GM12873 (cell line): ENCODE results near the gene ZNF91.

Experiments
- TF ChIP-seq, protein P1 (sequence below): IDR thresholded peaks from 2 replicates; pipeline ENCODE4 v1.5.1; 2012; ENCODE audit warnings: low read depth, mild to moderate bottlenecking, moderate library complexity, low read length, control low read depth; ENCODE audit not compliant: insufficient read depth; ENCODE audit errors: missing control alignments

Gene ZNF91

DNA sequence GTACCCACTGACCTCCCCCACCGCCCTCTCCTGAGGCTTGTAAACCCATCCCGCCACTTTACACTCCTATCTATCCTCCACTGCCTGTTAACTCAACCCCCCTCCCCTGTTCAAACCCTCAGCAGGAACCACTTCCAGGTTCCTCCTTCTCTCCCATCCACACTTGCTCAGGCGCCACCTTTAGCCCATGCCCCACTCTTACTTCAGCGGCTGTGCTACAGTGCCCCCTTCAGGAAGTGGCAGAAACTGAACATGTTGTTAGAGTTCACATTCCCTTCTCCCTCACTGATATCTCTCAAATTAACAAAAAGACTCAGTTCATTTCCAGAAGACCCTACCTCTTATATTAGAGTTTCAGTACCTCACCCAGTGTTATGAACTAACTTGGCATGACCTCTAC lies 49.4 kb downstream of the ZNF91 start:
- TF ChIP-seq, protein P1, sequence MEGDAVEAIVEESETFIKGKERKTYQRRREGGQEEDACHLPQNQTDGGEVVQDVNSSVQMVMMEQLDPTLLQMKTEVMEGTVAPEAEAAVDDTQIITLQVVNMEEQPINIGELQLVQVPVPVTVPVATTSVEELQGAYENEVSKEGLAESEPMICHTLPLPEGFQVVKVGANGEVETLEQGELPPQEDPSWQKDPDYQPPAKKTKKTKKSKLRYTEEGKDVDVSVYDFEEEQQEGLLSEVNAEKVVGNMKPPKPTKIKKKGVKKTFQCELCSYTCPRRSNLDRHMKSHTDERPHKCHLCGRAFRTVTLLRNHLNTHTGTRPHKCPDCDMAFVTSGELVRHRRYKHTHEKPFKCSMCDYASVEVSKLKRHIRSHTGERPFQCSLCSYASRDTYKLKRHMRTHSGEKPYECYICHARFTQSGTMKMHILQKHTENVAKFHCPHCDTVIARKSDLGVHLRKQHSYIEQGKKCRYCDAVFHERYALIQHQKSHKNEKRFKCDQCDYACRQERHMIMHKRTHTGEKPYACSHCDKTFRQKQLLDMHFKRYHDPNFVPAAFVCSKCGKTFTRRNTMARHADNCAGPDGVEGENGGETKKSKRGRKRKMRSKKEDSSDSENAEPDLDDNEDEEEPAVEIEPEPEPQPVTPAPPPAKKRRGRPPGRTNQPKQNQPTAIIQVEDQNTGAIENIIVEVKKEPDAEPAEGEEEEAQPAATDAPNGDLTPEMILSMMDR: peak; percentile 19

DNA sequence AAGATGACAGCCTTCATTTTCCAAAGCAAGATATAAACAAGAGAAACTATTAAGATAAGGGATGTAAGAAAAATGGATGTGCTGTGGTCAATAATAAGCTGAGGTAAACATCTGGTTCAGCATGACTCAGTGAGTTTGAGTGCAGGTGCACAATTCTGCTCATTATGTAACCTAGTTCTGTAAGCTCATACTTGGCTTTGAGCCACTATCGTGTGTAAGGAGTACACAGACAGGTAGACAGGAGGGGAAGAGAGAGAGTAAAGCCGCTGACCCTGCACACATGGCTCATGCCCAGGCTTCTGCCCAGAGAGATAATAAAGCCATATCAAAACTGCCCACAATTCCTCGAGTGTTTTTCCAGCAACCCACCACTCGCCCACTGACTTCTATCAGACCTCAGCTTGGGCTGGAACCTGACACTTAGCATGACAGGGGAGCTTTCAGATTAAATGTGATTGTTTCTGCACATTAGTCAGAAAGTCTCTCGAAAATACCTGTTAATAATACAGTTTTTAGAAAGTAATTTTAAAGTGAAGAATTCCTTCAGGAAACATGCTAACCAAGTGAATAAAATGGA lies 51.7 kb downstream of the ZNF91 start:
- TF ChIP-seq, protein P1: no peak

DNA sequence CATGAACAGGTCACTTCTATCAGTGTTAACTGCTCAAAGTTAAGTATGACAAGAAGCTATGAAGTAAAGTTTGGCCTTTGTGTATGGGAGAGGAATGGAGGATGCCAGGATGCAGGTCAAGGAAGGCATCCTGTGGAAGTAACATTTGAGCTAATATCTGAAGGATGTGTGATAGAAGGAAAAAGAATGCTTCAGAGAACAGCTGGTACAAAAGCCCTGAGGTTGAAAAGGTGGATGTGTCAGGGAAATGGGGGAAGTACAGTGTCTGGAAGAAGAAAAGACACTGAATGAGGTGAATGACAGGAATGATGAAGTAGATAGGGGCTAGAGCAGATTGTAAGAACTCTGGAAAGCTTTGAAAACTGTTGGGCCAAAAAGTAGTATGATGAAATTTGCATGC lies 67.1 kb downstream of the ZNF91 start:
- TF ChIP-seq, protein P1: no peak

DNA sequence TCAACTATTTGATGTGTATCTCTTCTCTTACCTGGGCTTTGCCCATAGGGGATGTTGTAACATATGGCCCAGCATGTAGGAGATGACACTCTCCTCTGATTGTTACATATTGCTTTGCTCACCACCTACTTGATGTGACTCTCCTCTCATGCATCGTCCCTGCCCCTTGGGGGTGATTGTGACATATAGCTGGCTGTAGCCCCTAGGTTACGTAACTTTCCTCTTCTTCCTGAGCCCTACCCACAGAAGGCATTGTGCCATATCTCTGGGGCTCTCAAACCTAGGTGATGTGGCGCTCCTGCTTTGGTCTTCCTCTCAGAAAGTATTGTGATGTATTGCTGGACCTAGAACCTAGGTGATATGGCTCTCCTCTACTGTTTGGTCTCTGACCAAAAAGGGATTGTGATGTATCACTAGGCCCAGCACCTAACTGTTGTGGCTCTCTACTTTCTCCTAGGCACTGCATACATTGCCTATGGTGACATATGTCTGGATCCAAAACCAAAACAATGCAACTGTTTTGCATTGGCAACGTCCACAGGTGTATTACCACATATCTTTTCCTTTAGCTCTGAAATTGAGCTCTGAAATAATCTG lies 73.2 kb downstream of the ZNF91 start:
- TF ChIP-seq, protein P1: no peak

DNA sequence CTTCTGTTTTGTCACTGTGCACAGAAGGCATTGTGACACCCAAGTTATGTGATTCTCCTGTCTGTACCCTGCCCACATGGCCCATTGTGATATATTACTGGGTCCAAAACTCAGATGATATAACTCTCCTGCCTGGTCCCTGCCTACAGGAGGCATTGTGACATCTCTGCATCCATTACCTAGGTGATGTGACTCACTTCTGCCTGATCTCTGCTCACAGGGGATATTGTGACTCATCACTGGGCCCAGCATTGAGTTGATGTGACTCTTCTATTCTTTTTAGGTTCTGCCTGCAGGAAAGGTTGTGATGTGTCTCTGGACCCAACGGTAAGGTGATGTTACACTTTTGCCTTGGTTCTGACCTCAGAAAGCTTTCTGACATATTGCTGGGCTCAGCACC lies 77.1 kb downstream of the ZNF91 start:
- TF ChIP-seq, protein P1: no peak

DNA sequence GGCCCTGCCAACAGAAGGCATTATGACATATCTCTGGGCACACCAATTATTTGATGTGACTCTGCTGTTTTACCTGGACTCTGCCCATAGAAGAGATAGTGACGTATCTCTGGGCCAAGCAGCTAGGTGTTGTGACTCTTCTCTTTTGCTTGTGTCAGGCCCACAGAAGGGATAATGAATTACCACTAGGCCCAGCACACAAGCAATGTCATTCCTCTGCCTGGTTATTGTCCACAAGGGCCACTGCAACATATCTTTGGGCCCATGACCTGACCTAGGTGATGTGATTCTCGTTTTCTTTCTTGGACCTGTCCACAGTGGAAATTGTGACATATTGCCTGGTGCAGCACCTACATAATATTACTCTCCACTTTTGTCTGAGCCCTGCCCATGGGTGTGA lies 80.0 kb downstream of the ZNF91 start:
- TF ChIP-seq, protein P1: no peak

DNA sequence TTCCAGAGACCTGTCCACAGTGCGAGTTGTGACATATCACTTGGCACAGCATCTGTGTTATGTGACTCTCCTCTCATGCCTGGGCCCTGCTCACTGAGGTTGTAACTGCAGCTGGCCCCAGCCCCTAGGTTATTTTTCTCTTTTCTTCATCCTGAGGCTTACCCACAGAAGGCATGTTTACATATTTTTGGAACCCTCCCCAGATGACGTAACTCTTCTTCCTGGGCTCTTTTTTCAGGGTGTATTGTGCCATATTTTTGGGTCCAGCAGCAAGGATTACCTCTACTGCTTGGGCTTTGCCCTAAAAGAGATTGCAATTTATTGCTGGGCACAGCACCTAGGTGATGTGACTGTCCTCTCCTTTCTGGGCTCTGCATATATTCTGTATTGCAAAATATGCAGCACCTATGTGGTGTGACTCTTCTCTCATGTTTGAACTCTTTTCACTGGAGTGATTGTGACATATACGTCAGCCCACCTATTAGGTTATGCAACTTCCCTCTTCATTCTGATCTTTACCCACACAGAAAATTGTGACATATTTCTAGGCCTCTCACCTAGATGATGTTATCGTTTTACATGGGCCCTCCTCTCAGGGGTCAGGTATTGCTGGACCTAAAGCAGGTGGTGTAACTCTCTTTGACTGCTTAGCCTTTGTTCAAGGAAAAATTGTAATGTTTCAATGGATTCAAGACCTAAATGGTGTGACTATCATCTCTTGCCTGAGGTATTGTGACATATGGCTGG lies 80.6 kb downstream of the ZNF91 start:
- TF ChIP-seq, protein P1: no peak
